Omental fat pad (tissue), 4 donors: Measurements from ENCODE around the gene CISTR. TPM values are rescaled to one million over a fixed set of nuclear protein-coding genes. Genes with fewer than 3 reads are reported as not detected.

ENCODE experiments used
- ATAC-seq: fragments of 150-250 bp; one replicate; pipeline ENCODE4 v1.9.1; 2016; ENCODE audit warnings: mild to moderate bottlenecking, moderate library complexity; ENCODE audit not compliant: low FRiP score
- DNase-seq: peaks from one replicate; pipeline ENCODE4 v3.0.0-alpha.2; 2019; ENCODE audit warnings: low spot score
- total RNA-seq, 4 donors: library from RNA; depleted of rRNA; stranded (reverse); fragments of >200 nt; gene quantifications; one replicate each; pipeline ENCODE4 v1.1.0, GENCODE V29; 2016
- TF ChIP-seq, protein P1 (sequence below), 3 donors: fragments of 450-650 bp; IDR thresholded peaks; one replicate each; pipeline ENCODE4 v1.5.1; 2016 to 2017; ENCODE audit warnings: antibody characterized with exemption in 3 of 3, mild to moderate bottlenecking in 3 of 3, moderate library complexity in 2 of 3

Gene CISTR
- total RNA-seq, 4 donors from 2014 or later = not detected

DNA sequence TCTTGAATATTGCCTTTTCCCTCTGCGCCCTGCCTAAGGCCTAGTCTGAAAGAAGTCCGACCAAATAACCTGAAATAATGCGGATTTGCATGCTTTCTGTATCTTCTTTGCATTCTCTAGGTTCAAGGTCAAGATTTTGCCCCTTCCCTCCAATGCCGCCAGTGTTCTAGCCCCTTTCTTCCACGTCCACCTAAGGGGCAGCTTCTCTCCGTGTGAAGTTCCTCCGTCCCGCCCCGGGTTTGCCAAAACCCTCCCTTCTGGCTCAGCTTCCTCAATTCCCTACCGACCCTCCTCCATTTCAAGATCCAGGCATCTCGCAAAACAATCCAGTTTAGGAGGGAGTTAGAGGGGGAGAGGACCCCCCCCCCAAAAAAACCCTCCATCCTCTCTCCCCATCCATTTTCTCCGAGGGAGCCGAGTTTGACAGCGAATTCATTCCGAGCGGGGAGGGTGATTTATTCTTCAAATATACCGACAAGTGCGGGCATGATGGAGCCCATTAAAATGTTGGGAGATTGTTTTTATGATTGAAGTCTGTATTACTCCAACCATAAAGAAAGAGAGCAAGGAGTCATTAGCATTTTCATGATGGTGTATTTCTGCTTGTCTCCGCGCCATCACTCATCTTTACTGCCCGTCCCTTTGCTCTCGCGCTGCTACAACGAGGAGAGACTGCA is 55.0 kb downstream of the CISTR start:
- peak; percentile 2 for ATAC-seq
- no peak for DNase-seq
- TF ChIP-seq, protein P1, sequence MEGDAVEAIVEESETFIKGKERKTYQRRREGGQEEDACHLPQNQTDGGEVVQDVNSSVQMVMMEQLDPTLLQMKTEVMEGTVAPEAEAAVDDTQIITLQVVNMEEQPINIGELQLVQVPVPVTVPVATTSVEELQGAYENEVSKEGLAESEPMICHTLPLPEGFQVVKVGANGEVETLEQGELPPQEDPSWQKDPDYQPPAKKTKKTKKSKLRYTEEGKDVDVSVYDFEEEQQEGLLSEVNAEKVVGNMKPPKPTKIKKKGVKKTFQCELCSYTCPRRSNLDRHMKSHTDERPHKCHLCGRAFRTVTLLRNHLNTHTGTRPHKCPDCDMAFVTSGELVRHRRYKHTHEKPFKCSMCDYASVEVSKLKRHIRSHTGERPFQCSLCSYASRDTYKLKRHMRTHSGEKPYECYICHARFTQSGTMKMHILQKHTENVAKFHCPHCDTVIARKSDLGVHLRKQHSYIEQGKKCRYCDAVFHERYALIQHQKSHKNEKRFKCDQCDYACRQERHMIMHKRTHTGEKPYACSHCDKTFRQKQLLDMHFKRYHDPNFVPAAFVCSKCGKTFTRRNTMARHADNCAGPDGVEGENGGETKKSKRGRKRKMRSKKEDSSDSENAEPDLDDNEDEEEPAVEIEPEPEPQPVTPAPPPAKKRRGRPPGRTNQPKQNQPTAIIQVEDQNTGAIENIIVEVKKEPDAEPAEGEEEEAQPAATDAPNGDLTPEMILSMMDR (IDR thresholded peaks at IDR 0.05) = no peak

Other genes starting within 250 kb of the CISTR start
- not detected for gene NPFF, start 244.5 kb downstream of the CISTR start, total RNA-seq
- 10 to 100 TPM; 22.5 to 38.3 (median 29.9) TPM for gene ATF7, start 125.6 kb downstream of the CISTR start, total RNA-seq
- gene ATP5MC2, start 75.9 kb downstream of the CISTR start, total RNA-seq = 100 to 1,000 TPM; 194 to 295 (median 245) TPM
- gene CALCOCO1, start 24.5 kb downstream of the CISTR start, total RNA-seq = 100 to 1,000 TPM; 183 to 262 (median 242) TPM
- not detected for gene HOXC13, start 186.9 kb upstream of the CISTR start, total RNA-seq
- not detected for gene HOXC12, start 202.9 kb upstream of the CISTR start, total RNA-seq
- gene HOXC11, start 221.1 kb upstream of the CISTR start, total RNA-seq = not detected
- gene HOTAIR, start 223.0 kb upstream of the CISTR start, total RNA-seq = under 1 TPM in 1 of 4 donors, not detected in 3; 0.32 TPM
- gene HOXC10, start 233.2 kb upstream of the CISTR start, total RNA-seq = not detected
- 1 to 10 TPM in 1 of 4 donors, under 1 TPM in 2, not detected in 1; 0.28 to 2.0 (median 0.44) TPM for gene HOXC9, start 248.2 kb upstream of the CISTR start, total RNA-seq